GM18498 (cell line): ENCODE results near the gene JUNB.

ENCODE experiments used
- ATAC-seq: cut with Tn5 transposase; IDR thresholded peaks from one replicate; pipeline ENCODE4 v1.9.1; 2021; ENCODE audit warnings: mild to moderate bottlenecking, moderate library complexity; ENCODE audit not compliant: unreplicated experiment

The JUNB gene

DNA sequence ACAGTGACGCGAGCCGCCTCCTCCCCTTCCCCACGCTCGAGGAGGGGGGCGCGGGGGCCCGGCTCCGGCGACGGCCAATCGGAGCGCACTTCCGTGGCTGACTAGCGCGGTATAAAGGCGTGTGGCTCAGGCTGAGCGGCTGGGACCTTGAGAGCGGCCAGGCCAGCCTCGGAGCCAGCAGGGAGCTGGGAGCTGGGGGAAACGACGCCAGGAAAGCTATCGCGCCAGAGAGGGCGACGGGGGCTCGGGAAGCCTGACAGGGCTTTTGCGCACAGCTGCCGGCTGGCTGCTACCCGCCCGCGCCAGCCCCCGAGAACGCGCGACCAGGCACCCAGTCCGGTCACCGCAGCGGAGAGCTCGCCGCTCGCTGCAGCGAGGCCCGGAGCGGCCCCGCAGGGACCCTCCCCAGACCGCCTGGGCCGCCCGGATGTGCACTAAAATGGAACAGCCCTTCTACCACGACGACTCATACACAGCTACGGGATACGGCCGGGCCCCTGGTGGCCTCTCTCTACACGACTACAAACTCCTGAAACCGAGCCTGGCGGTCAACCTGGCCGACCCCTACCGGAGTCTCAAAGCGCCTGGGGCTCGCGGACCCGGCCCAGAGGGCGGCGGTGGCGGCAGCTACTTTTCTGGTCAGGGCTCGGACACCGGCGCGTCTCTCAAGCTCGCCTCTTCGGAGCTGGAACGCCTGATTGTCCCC is at the start of gene JUNB:
JUNB (plus strand) TSS at position 142 of the 706 bp plus-strand sequence; CDS start at position 428, 286 bp downstream.
- peak; percentile 36 for ATAC-seq

DNA sequence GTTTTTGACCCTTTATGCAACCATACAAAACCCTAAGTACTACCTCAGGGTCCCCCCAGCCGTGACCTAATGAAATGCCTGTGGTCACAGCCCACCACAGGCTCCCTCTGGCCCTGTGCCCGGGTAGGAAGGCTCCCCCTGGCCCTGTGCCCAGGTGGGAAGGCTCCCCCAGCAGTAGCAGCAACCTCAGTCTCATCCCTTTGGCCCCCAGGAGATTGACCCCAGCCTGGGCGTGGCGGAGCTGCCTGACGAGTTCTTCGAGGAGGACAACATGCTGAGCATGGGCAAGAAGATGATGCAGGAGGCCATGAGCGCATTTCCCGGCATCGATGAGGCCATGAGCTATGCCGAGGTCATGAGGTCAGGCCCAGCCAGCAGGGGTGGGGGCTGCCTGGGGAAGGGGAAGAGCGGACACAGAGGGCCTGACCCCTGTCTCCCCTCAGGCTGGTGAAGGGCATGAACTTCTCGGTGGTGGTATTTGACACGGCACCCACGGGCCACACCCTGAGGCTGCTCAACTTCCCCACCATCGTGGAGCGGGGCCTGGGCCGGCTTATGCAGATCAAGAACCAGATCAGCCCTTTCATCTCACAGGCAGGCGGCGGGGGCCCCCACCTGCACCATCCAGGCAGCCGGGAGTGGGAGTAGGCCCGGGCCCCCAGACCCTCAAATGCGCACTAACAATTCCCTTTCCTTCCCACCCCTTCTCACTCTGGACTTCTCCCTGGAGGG is 46.0 kb upstream of the JUNB start:
- ATAC-seq = no peak

DNA sequence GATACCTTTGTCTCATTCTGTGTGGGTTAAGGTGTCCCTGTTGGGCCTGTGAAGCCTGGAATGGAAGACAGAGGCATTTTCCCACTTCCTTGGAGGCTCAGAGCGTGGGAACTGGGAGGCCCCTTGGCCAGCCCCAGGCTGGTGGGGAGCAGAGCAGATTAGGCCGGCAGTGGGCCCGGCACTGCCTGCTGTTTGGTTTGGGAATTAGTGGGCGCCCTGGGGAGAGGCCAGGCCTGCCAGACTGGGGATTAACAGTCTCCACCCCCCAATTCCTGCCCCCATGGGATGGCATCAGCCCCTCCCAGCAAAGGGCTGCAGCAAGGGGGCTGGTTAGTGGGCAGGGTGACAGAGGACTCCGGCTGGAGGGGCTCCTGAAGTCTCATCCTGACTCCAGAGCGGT is 42.8 kb upstream of the JUNB start:
- no peak for ATAC-seq

DNA sequence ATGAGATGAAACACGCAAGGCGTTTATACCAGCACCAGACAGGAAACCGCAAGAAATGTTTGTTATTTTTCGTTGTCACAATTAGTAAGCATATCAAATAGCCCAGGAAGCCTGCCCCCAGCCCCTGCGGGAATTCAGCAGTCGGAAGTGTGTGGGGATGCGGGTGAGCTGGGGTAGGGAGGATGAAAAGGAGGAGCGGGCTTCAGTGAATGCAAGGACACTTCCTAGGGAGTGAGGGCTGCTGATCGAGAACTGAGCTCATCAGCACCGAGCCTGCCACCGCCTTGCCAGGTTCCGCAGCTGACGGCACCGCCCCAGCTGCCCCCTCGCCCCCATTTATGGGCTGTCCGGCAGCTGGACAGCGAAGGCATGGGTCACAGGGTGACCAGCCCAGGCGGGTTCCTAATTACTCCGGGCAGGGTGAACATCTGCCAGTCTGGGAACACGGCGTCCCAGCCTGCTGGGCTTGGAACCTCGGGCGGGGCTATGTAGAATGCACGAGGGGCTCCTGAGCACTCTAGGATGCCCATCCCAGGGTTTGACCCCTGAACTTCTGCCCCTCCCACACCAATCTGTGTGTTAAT is 41.3 kb upstream of the JUNB start:
- no peak for ATAC-seq

DNA sequence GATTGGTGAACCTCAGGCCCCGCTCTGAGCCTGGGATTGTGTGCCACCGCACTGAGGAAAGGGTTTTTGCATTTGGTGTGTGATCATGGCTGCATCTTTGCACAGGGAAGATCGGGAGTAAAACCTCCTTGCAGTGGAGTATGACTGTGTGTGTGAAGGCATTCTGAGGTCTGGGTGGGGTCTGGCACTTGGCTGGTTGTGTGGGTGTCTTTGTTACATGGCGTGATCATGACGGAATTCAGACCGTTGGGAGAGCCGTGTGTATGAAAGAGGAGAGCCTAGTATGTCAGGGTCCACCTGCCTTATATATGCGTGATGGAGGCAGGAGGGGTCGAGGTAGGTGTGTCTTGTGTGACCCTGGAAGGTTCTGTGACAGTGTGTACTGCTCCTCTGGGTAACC is 40.4 kb upstream of the JUNB start:
- ATAC-seq = no peak

DNA sequence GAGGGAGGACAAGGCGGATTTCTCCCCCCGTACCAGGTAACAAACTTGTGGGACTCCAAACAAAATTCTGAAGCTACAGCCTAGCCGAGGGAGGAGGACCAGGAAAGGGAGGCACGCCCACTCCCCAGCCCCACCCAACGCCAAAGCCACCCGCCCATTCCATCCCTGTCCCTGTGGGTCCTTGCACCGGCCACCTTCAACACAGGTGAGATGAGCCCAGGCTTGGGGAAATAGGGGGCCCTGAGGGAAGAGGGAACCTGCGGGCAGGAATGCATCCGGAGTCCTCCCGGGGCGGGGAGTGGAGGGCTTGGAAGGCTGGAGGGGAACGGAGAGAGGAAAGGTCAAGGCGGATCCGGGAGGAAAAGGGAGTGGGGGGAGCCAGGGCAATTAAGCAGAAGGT is 39.7 kb upstream of the JUNB start, which contains the start of gene BEST2:
BEST2 (plus strand) TSS at position 157 of the 400 bp plus-strand sequence. CDS start 802 bp downstream, outside the sequence.
- no peak for ATAC-seq

DNA sequence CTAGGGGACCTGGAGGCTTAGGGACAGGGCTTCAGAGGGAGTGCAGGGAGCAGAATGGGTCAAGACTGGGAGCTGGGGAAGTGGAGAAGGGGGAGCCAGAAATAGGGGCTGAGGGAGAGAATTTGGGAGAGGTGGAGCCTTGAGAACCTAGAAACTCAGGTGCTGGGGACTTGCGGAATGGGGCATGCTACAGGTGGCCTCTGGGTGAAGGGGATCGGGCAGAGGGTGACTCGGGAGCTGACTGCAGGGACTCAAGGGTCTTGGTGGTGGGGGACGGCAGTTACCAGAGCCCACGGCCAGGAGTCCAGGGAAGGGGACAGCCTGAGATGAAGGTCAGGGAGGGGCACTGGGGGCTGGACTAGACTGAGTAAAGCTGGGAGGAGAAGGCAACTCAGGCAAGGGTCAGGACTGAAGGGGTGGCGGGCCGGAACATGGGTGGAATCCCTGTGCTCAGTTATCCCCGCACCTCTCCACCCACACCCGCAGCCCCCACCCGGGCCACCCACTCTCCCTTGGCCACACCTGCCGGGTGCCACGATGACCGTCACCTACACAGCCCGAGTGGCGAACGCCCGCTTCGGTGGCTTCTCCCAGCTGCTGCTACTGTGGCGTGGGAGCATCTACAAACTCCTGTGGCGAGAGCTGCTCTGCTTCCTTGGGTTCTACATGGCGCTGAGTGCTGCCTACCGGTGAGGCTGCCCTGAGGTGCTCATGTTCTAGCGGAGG is 39.1 kb upstream of the JUNB start:
- no peak for ATAC-seq

DNA sequence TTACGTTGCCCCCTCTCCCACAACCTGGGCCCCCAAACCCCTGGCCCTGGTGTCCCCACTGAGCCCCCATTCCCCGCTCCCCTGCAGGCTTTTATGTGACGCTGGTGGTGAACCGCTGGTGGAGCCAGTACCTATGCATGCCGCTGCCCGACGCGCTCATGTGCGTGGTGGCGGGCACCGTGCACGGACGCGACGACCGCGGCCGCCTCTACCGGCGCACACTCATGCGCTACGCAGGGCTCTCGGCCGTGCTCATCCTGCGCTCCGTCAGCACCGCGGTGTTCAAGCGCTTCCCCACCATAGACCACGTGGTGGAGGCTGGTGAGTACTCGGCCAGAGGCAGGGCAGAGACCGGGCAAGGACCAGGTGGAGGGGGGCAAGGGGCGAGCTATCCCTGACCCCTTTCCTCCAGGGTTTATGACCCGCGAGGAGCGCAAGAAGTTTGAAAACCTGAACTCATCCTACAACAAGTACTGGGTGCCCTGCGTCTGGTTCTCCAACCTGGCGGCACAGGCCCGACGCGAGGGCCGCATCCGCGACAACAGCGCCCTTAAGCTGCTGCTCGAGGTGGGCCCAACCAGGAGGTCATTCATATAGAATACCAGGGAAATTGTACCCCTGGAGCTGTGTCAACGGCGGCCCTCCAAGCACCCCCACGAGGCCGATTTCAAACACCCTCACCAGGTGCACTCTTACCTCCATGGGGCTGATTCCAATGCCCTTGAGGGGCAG is 36.7 kb upstream of the JUNB start:
- no peak for ATAC-seq

DNA sequence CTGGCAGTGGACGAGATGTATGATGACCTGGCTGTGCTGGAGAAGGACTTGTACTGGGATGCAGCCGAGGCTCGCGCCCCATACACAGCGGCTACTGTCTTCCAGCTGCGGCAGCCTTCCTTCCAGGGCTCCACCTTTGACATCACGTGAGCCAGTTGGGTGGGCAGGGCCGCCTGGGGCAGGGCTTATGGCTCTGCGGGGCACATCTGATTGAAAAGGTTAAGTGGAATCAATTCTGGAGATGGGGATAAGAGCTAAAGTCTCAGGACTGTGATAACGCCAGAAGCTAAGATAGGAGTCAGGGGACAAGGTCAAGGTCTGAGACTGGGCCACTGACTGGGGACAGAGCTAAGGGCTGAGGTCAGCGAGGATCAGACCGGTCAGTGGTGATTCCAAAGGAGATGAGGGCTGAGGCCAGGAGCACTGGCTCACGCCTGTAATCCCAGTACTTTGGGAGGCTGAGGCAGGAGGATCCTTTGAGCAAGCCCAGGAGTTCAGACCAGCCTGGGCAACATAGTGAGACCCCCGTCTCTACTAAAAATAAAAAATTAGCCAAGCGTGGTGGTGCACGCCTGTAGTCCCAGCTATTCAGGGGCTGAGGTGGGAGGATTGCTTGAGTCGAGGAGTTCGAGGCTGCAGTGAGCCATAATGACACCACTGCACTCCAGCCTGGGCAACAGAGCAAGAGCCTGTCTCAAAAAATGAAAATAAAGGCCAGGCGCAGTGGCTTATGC is 35.0 kb upstream of the JUNB start:
- ATAC-seq = no peak

DNA sequence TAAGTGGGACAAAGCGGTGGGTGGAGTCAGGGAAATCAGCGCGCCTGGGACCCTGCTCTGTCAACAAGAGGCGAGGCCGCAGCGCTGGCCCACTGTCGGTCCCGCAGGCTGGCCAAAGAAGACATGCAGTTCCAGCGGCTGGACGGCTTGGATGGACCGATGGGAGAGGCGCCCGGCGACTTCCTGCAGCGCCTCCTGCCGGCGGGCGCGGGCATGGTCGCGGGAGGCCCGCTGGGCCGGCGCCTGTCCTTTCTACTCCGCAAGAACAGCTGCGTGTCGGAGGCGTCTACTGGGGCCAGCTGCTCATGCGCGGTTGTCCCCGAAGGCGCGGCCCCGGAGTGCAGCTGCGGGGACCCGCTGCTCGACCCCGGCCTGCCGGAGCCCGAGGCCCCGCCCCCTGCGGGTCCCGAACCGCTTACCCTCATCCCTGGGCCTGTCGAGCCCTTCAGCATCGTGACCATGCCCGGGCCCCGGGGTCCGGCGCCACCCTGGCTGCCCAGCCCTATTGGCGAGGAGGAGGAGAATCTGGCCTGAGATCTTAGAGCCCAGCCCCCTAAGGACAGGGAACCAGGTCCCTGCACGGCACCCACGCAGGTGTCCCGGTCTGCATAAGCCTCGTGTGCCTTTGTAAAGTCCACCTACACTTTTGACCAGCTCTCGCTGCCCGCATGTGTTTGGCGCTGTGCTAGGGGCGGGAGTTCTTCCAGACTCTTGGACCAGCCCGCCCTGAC is 33.6 kb upstream of the JUNB start:
- no peak for ATAC-seq

DNA sequence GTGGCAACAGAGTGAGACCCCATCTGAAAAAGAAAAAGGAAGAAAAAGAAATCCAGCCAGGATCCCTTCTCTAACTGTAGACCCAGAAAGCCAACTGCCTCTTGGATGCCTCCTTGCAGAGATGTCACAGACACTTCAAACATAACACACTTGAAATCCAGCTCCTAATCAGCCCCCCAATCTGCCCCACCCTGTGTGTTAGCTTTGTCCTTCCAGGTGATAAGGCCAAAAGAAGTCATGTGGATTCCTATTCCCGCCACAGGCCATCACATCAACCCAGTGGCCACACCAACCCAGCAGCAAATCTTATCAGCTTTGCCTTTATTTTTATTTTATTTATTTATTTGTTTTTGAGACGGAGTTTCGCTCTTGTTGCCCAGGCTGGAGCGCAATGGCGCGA is 31.6 kb upstream of the JUNB start:
- no peak for ATAC-seq

DNA sequence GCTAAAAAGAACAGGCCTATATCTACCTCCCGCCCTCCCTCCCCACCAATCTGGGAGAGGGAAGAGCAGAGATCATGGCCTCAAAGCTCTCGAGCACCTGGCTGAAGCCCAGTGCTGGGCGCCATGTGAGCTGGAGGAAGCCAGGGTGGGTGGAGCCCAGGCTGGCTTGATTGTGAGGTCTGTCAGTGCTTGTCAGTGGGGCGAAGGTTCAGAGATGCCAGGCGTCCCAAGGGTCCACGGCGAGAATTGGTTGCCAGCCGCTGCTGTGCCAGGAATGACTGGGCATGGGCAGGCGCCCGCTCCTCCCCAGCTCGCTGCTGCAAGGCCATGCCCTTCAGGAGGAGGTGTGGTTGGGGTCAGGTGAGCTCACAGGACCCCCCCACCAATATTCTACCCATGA is 28.2 kb upstream of the JUNB start:
- ATAC-seq = no peak

DNA sequence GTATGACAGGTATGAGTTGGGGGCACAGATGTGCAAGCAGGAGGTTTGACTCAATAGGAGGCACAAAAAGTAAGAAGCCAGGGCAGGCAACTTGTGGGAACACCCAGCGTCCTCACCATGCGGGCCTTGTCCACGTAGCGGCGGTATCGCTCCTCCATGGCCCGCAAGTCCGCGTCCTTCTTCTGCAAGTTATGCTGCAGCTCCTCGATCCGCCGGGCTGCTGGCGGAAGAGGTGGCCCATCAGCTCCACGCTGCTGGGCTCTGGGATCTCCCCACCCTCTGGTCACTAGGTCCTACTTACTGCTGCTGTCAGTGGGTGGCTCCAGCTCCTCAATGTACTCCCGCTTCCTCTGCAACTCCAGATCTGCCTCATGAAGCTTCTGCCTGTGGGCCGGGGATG is 26.6 kb upstream of the JUNB start:
- ATAC-seq = no peak

DNA sequence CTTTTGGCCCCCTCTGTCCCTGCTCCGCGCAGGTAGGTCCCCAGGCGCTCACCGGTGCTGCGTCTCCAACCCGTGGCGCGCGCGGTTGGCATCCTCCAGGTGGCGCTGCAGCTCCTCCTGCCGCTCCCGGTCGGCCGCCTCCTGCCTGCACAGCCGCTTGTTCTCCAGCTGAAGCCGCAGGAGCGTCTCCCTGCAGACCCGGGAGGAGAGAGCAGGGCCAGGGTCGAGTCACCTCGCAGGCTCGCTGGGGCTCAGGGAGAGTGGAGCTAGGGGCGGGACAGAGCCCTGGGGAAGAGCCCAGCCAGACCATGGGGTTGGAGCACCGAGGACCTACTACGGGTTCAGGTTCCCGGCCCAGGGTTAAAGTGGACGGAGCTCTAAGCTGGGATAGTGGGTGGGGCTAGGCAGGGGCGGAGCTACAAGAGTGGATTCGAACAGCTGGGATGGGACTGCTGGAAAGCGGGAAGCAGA is 25.2 kb upstream of the JUNB start:
- ATAC-seq = peak; percentile 53

DNA sequence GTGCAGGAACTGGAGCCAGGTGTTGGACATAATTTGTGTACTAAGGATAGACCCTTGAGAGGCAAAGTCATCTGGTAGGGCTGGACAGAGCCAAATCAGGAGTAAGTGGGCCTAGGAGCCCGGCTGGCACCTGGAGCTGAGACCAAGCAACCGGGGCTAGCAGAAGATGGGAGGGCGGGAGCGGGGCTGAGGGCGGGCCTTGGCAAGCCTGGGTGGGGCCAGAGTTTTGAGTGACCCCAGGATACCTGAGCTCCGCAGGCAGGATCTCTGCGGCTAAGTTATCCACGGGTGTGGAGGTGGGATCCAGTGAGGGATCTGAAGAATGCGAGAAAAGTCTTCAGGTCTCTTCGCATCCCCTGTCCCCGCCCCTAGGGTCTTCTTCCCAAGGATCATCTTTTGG is 24.1 kb upstream of the JUNB start:
- no peak for ATAC-seq

DNA sequence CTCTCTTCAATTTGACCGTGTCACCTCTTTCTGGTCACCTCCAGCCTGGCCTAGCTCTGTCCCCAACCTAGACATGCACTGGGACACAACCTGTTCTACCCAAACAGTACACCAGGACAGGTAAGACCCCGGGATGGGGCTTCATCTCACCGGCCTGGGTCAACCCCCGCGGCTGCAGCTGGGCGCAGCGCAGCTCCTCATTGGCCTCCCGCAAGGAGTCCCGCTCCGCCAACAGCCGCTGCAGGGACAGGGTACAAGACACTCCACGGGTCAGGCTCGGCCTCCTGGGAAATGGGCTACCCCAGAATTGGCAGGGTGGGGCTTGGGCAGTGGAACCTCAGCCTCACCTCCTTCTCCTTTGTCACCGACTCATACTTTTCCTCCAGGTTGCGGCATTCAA is 23.6 kb upstream of the JUNB start:
- ATAC-seq = no peak

DNA sequence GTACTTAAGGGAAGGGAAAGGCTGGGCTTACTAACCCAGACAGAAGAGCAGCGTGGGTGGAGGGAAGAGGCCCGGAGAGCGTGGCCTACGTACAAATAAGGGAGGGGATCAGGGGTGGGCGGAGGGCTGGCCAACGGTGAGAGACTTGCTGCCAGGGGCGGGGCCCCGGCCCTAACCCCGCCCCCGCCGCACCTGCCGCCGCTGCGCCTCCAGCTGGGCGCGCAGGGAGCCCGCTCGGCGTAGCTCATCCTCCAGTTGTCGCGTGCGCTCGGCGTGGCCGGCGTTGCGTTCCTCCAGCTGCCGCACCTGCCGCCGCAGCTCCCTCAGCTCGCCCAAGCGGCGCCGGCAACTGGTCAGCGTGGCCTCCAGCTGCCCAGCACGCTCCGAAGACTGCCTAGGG is 21.6 kb upstream of the JUNB start:
- ATAC-seq = no peak

DNA sequence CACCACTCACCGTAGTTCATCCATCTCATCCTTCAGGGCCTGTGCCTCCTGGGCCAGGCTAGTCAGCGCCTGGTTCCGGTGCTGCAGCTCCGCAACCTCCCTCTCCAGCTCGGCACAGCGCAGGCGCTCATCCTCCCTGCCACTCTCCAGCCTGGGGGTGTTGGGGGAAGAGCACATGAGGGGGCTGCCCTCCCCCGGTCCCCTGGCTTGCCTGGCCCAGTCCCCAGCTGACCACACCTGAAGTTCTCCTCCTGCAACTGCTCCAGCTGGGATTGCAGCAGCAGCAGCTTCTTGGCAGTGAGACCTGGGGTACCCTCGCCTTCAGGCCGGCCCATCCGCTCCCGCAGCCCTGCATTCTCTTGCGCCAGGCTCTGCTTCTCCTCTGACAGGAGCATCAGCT is 20.4 kb upstream of the JUNB start:
- ATAC-seq = no peak

DNA sequence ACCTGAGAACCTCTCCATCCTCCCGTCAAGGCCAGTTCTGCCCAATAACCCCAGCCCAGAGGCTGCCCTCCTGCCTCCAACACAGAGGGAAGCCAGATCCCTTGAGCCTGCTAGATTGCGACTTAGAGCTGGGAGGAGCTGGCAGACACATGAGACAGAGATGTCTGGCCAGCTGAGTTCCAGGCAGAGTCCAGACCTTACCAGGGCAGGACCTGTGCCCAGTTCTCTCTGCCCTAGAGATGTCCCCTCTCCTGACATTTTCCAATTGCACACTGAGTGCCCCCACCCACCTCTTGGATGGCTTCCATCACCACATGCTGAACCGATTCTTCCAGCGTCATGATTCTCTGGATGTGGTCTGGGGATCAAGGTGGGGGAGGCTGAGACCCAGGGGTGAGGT is 19.0 kb upstream of the JUNB start:
- no peak for ATAC-seq
